Esophagus muscularis mucosa (tissue), 4 donors: ENCODE data around the gene NUDC.

ENCODE experiments used
- CTCF ChIP-seq, 3 experiments: fragments of 200-600 bp in 2 of 3; fragments of 450-650 bp in 1 of 3; sonication (generic) in 2 of 3; IDR thresholded peaks; one replicate each; pipeline ENCODE4 v1.5.1; 2017 to 2019; ENCODE audit warnings: antibody characterized with exemption in 3 of 3, mild to moderate bottlenecking in 2 of 3, moderate library complexity in 1 of 3
- EP300 ChIP-seq: sonication (generic); formaldehyde crosslinking; IDR thresholded peaks from one replicate; pipeline ENCODE4 v1.6.1; 2017; ENCODE audit warnings: antibody characterized with exemption
- POLR2A ChIP-seq: fragments of 450-650 bp; IDR thresholded peaks from one replicate; pipeline ENCODE4 v1.6.1; 2017; ENCODE audit warnings: antibody characterized with exemption, moderate library complexity, mild to moderate bottlenecking, low read depth
- POLR2AphosphoS5 ChIP-seq, 2 donors: sonication (generic); formaldehyde crosslinking; IDR thresholded peaks; one replicate each; pipeline ENCODE4 v1.6.1; 2017; ENCODE audit warnings: antibody characterized with exemption in 2 of 2

- TF ChIP-seq CTCF (IDR thresholded peaks at IDR 0.05) (no peak), POLR2A (no peak), EP300 (no peak), POLR2AphosphoS5 (IDR thresholded peaks at IDR 0.05) (no peak)
Measured at GRCh38 chr1:26965628-26966027, 44.1 kb downstream of the NUDC start.
